ENCODE results near the gene TDRKH. TPM values are rescaled to one million over a fixed set of nuclear protein-coding genes. Genes with fewer than 3 reads are reported as not detected.

Gene TDRKH, protein sequence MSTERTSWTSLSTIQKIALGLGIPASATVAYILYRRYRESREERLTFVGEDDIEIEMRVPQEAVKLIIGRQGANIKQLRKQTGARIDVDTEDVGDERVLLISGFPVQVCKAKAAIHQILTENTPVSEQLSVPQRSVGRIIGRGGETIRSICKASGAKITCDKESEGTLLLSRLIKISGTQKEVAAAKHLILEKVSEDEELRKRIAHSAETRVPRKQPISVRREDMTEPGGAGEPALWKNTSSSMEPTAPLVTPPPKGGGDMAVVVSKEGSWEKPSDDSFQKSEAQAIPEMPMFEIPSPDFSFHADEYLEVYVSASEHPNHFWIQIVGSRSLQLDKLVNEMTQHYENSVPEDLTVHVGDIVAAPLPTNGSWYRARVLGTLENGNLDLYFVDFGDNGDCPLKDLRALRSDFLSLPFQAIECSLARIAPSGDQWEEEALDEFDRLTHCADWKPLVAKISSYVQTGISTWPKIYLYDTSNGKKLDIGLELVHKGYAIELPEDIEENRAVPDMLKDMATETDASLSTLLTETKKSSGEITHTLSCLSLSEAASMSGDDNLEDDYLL
- total RNA-seq (2014; rRNA removed; shearing (Covaris generic)), result 10.8 and 11.0 TPM in 2 replicates

DNA sequence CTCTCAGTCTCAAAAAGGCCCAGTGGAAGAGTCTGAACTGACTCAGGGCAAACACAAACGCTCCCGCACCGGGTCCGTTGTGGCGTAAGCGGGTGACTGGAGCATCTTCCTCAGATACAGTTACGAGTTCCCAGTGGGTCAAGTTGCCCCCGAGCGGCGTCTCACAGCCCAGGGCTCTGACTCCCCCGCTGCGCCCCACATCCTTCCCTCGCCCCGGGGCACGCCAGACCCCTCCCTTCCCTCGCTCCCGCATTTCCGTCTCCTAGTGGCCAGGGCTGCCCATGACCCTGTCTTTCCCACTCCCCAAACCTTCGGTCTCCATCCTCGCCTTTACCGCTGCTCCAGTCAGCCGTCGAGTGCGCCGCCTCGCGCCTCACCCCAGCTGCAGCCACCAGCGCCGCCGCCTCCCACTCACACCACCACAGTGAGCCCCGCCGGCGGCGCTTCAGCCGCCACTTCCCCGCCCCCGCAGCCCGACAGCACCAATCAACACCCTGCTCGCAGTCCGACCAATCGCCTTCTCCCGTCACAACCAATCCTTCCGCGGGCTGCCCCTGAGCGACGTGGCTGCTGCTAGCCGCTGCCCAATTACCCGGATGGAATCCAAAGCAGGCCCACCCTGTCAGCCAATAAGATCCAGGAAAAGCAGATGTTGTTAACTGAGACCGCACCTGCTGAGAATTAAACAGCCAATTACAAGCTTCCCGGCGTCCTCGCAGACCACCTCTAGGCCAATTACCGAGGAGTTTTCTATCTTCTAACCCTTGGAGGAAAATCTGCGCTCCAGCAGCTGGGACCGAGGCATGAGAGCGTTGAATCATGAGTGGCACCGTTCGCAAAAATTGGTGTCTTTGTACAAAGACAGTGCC is at the start of gene TDRKH:
TDRKH (minus strand) TSS at position 430 of the 869 bp plus-strand sequence. CDS start 7,478 bp downstream, outside the sequence.
- peak; percentile 100 for DNase-seq (ENCODE audit: low read depth)

DNA sequence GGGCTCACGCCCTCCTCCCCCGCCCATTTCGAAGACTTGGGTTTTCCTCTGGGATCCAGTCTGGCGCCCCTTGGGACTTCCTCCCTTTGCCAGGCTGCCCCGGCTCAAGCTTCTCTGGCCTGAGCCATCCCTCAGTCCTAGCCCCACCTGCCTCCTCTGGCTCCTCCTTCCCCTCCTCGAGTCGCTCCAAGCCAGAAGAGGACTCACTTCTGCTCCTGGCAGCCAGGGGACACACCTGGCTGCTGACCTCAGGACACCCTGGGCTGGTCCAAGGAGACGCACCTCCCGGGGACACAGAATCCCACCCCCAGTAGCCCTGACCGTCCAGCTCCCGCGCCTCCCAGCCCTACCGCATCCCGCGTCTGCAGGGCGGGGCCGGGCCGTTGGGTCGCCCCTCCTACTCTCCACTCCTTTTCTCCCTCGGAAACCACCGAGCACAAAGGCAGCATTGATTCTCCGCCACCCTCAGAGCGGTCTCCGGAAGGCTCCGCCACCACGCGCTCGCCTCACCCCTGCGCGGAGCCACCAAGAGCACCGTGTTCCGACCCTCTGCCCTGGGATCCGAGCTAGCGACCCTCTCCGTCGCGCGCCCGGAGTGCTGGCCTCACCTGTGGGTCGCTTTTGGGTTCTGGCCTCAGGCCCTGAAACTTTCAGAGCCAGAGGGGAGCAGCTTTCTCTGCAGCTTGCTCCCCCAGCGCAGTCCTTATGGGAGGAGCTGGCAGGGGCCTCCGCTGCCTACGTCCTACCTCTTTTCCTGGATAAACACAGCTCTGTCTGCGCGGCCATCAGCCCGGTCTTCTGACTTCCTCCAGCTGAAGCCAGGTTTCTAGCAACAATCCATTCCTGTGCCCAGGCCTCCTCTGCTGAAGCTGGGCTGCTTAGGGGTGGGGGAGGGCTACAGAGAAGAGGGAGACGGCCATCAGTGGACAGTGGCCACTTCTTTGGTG is 49.4 kb upstream of the TDRKH start, which contains the start of gene C2CD4D:
C2CD4D (minus strand) TSS at position 364 of the 947 bp plus-strand sequence. CDS start 831 bp downstream, outside the sequence.
- DNase-seq (ENCODE audit: low read depth), result no peak

DNA sequence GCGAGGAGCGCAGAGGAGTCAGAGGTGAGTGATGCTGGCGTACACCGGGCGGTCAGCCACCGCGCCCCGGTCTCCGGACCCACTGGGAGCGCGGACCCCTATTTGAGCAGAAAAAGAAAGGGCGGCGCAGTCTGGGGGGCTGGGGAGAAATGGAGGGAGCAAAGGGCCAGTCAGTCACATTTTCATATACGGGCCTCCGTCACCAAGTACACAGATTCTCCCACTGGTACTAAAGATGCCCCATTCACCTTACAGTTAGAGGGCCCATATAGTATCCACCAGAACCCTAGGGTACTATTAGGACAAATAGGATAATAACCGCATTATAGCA is 48.7 kb upstream of the TDRKH start:
- DNase-seq (ENCODE audit: low read depth), result no peak

DNA sequence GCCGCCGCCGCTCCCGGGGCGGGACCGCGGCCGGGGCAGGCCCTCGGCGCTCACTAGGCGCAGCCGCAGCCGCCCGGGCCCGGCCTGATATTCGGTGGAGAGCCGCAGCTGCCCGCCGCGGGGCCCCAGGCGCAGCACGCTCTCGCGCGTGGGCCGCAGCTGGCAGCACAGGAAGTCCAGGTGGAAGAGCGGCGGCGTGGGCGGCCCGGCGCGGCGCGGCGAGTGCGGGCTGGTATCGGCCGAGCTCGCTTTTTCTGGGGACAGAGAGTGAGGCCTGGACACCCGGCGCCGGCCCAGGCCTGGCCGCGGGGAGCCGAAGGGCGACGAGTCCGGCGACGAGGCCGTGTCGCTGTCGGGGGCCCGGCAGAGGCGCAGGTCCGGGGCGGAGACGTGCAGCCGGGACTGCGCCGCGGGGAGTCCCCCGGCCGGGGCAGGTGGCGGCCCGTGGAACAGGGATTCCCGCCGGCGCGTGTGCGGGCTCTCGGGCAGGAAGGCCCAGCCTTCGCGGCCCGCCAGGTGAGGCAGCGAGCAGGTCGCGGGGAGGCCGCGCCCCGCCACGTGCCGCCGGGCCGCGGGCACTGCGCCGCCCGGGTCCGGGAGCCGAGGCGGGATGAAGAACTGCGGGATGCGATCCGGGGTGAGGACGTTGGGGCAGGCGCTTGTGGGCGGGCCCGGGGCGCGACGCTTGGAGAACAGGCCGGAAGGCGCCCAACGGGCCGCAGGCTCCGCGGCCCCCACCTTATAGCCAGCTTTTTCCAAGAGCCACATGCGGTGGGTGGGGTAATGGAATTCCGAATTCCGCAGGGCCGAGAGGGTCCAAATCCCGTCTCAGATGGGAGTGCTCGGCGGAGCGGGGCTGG is 48.2 kb upstream of the TDRKH start:
- no peak for DNase-seq (ENCODE audit: low read depth)

DNA sequence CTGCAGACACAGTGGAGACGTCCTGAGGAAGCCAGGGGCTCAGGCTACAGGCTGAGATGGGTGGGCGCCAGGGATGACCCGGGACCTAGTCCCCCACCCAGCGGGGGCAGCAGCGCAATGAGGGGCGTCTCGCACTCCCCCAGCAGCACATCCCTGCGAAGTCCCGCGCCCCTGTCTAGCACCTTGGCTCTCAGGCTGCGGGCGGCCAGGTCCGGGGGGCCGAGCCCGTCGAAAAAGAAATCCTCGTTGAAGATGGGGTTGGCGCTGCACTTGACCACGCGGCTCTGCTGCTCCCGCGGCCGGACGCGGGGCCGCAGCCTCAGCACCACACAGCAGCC is 47.6 kb upstream of the TDRKH start:
- no peak for DNase-seq (ENCODE audit: low read depth)

DNA sequence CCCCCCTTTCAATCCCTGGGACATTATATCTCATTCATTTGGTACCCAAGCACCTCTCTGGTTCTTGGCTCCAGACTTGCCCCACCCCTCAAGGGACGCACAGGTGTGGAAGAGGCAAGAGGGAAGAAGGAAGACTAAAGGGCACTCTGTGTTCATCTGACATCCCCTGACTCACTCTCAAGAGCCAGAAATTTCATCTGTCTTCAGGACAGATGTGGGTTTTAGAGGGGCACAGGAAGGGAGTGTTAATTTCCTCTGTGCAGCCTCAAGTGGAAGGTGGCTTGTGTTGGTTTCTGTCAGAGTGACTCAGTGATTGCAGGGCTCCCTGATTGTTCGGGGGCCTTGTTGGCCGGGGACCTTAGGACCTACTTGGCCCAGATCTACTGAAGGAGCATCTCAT is 46.9 kb upstream of the TDRKH start:
- DNase-seq (ENCODE audit: low read depth), result no peak

DNA sequence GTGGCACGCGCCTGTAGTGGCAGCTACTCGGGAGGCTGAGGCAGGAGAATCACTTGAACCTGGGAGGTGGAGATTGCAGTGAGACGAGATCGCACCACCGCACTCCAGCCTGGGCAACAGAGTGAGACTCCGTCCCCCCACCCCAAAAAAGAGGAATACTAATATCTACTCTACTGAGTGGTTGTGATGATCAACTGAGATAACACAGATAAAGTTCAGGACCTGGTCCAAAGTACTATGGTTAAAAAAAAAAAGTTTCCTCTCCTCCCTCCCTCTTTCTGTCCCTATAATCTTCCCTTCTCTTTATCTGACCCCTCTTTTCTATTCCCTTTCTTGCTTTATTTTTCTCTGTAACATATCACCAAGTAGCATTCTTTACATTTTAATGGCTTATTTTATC is 45.3 kb upstream of the TDRKH start:
- DNase-seq (ENCODE audit: low read depth), result no peak

DNA sequence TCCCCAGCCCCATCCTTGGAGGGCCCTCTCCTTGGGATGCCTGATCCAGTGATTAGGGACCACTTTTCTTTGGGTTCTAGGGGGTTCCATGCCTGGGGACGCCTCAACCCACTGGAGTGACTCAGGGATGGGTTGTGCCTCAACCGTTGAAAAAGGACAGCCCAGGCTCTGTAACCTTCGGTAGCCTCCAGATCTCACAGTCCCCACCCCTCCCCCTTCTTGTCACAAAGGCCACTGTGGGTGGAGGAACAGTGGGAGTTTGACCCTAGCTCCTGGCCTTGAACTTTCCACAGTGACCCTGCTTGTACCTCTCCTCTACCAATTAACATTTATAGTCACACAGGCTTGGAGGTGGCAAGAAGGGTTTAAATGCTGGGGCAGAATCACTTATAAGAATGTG is 43.9 kb upstream of the TDRKH start:
- no peak for DNase-seq (ENCODE audit: low read depth)

DNA sequence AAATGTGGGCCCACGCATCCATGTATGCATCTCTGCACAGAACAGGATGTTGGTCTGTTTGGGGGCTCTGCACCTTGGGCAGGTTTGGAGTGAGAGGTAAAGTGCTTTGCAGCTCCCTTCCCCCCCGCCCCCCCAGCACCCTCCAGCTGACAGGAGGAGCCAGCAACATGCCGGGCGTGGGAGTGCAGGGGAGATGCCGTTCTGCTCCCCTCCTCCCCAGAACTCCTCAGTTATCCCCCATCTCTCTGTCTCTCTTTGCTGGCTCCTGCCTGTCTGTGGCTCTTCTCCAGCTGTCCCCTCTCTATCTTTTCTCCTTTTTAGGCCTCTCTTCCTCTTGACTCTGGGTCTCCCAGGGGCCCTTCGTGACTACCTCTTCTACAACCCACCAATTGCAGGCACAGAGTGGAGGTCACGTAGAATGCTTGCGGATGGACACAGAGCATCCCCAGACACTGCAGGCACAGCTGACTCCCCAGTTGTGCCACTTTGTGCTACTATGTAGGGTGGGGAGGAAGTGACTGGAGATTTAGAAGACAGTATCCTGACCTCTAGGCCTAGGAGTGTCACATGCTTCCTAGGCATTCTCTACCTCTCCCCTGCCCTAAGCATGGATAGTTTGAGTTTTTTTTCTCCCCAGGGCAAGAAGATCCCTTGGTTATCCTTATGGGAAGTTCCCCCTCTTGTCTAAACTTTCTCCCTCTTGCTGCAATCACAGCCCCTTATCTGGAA is 43.0 kb upstream of the TDRKH start:
- DNase-seq (ENCODE audit: low read depth), result no peak

DNA sequence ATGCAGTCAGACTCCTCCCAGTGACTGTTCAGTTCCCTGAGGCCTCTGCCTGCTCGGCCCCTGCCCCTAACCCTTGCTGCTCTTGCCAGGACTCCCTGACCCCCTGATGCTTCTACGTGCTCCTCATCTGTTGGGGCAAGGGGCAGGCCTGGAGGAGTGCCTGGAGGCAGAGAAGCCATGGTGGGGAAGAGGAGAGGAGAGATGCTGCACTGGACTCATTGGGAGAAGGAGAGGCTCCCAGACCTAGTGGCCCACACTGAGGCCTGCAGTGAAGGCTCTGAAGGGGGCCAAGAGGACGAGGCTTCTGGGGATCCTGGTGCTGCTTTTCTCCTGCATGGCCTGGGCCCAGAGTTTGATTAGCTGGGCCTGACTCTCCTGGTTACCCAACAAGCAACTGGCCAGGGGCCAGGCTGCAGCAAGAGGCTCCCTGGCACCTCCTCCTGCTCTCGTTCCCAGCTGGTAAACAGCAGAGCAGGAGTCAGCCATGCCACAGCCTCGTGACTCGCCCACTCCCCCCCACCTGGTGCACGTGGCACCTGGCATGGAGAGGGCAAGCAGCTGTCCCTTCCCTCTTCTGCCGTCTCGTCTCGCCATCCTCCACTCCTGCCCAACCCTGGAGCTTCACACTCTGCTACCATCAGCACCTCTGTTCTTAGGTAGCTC is 42.1 kb upstream of the TDRKH start:
- DNase-seq (ENCODE audit: low read depth), result peak; percentile 61

DNA sequence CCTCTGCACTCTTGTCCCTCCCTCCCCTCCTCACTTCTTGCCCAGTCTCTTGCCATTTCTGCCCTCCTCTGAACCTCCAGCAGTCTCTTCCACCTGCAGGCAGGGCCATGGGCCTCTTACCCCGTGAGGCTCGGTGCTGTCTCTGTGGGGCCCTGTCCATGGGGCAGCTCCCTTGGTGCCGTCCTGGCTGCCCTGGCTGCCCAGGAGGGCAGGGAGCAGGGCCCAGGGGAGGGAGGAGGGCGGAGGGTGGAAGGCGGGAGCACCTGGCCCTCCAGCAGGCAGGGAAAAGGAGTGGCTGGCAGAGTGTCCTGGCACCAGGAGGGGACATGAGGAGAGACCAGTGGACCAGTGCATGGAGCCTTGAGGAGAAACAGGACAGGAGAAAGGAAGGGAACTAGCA is 41.3 kb upstream of the TDRKH start, which contains the start of gene RORC:
RORC (minus strand) TSS at position 198 of the 400 bp plus-strand sequence; CDS start at position 160, 38 bp downstream.
- no peak for DNase-seq (ENCODE audit: low read depth)

DNA sequence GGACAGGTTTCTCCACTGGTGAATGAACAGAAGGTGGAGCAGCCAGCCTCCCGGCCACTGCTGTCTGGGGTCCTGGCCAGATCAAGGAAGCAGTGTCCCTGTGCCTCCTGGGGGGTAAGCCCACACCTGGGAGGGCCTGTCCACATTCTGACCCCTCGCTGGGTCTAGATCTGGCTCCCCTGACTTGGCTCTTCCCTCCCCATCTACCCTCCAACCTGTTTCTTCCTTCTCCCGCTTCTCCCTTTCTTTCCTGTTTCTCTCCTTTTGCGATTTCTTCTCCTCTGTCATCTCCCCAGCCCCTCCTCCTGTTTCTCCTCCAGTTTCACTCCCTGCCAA is 40.9 kb upstream of the TDRKH start:
- DNase-seq (ENCODE audit: low read depth), result no peak

DNA sequence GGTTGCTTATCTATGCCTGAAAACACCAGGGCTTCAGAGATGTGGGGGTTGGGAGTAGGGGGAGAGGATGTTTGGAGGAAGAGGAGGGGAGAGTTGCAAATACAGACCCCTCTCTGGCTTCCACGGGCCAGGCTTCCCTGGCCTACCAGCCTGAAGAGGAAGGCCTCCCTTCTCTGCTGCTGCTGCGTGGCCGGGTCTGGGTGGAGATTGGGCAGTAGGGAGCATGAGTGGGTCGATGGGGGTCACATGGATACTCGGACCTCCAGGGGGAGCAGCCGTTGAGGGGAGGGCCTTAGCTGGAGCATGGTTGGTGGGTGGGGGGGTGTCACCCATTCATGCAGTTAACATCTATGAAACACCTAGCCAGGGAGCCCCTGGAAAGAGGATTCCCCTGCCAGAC is 39.8 kb upstream of the TDRKH start:
- no peak for DNase-seq (ENCODE audit: low read depth)

DNA sequence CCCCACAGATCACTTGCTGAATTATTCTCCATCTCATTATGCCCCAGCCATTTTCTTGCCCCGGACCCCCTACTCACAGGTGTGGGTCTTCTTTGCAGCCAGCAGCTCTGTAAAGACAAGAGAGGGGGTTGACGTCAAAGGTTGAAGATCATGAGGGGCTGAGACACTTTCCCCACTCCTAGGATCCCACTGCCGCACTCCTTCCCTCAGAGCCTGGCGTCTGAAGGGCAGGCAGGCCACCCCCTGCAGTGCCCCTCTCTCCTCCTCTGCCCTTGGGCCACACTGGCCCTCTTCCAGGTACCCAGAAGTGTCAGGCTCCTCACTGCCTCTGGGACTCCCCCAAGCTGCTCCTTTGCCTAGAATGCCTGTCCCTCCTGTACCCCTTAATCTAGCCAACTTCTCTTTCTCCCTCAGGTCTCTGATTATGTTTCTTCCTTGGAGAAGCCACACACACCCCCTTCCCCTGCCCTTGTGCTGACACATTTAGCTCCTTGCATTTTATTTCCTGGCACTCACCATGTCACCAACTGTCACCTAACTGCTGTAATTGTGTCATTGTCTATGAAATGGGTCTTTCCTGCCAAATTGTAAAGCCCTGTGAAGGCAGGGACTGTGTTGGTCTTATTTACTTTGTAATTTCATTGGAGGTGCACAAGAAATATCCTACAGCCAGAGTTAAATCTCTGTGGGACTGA is 39.2 kb upstream of the TDRKH start:
- no peak for DNase-seq (ENCODE audit: low read depth)

DNA sequence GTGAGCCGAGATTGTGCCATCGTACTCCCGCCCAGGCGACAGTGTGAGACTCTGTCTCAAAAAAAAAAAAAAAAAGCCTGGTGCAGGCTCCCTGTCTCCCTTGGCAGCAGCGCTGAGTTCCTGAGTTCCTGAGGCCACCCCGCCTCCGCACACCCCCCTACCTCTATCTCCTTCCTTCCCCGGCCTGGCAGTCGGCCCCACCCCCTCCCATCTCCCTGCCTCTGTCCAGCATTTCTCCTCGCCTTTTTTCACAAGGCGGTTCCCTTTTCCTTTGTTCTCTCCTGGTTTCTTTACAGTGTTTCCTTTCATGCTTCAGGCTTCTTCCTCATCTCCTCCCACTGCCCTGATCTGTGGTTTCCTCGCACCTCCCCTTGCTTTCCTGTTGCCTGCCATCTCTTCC is 38.6 kb upstream of the TDRKH start:
- peak; percentile 74 for DNase-seq (ENCODE audit: low read depth)

DNA sequence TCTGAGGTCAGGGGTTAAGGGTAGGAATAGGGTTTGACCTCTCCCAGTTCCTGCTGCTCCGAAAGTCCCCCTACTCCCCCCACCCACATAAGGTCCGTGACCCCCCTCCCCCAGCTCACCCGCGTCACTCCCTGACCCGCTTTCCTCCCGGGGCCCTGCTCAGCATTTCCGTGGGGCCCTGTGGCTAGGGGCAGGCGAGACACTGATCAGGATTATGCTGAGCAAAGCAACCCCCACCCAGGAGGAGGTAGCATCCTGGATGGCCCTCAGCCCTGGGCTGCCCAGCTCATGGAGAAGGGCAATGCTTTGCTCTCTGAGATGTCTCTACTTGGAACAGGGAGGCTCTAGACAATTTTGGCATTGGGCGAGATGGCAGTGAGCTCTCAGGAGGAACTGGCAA is 37.6 kb upstream of the TDRKH start:
- no peak for DNase-seq (ENCODE audit: low read depth)

DNA sequence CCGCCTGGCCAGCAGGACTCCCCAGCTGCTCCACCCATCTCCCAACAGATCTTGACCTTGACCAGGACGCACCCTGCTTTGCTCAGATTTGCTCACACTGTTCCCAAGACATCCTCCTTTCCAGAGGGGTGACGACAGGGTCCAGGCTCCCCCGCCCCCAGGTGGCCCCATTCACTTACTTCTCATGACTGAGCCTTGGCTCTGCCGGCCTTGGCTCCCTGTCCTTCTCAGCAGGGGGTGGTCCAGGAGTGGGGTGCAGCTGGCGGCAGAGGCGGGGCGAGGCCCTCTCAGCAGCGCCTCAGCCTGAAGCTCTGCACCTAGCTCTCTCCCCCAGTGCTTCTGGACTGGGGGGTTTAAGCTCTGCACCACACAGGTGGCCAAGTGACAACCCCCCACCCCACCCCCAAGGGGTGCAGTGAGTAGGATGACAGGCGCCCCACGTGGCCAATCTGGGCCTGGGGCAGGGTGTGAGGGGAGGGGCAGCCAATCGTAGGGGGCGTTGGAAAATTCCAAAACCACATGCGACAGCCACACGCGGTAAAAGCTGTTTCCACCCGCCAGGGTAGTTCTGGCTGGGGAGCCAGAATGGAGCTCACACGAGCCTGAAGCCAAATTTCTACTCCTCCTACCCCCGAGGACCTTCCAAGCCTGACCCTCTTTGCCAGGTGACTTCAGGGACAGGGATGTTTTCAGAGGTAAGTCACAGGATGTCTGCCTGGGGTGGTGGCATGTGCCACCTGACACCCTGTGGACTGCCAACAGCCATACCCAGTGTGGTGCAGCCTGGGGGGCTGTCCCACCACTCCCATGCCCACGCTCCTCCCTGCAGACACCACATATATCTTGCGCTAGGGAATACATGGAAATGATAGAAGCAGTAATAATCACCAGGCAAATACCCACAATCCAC is 35.7 kb upstream of the TDRKH start:
- no peak for DNase-seq (ENCODE audit: low read depth)

DNA sequence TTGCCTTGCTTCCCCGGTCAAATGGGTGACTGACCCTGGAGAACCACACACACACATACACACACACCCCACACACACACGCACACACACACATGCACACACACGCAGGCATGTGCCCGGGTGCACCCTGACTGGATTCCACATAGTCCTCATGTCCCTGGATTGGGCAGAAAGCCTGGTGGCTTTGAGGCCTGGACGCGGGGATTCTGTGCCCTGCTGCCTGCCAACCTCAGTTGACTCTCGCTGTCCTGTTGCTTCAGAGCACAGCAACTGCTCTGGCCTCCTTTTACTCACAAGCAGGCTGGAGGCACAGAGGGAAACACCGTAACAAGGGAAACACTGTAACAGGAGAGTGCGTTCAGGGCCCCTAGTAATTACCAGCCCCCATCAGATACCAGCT is 34.9 kb upstream of the TDRKH start:
- DNase-seq (ENCODE audit: low read depth), result no peak

All from M059J (cell line).